Measurements from ENCODE around the gene SF3B1.
"Not testable (repeated sequence)": the region's sequence is repeated elsewhere in the genome, so short reads cannot be mapped to it uniquely, and the experiment has no call there.

The SF3B1 gene

DNA sequence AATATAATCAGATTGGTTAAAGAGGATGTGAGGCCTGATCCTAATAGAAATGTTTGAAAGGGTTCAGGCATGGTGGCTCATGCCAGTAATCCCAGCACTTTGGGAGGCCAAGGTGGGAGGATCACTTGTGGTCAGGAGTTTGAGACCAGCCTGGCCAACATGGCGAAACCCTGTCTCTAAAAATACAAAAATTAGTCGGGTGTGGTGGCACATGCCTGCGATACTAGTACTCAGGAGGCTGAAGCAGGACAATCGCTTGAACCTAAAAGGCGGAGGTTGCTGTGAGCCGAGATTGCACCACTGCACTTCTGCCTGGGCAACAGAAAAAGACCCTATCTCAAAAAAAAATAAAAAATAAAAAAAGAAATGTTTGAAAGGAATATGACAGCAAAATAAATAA, 2.3 kb downstream of the SF3B1 start:
- not testable (repeated sequence) for DNase-seq

DNA sequence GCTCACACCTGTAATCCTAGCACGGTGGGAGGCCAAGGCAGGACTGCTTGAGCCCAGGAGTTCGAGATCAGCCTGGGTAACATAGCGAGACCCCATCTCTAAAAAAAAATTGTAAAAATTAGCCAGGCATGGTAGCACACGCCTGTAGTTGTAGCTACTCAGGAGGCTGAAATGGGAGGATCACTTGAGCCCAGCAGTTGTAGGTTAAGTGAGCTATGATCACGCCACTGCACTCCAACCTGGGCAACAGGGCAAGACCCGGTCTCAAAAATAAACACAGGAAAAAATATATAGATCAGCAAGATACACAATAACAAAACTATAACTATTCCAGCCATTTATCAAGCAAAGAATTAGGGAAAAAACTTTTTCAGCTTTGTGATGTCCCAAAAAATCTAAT, 3.0 kb downstream of the SF3B1 start:
- DNase-seq, result no peak

DNA sequence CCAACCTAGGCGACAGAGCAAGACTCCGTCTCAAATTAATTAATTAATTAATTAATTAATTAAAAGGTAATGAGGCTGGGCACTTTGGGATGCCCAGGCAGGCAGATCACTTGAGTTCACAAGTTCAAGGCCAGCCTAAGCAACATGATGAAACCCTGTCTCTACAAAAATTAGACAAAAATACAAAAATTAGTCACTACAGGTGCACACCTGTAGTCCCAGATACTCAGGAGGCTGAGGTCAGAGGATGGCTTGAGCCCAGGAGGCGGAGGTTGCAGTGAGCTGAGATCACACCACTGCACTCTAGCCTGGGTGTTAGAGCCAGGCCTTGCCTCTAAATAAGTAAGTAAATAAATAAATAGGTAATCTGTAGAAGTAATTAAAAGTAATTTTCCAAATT, 6.8 kb downstream of the SF3B1 start:
- no peak for DNase-seq

DNA sequence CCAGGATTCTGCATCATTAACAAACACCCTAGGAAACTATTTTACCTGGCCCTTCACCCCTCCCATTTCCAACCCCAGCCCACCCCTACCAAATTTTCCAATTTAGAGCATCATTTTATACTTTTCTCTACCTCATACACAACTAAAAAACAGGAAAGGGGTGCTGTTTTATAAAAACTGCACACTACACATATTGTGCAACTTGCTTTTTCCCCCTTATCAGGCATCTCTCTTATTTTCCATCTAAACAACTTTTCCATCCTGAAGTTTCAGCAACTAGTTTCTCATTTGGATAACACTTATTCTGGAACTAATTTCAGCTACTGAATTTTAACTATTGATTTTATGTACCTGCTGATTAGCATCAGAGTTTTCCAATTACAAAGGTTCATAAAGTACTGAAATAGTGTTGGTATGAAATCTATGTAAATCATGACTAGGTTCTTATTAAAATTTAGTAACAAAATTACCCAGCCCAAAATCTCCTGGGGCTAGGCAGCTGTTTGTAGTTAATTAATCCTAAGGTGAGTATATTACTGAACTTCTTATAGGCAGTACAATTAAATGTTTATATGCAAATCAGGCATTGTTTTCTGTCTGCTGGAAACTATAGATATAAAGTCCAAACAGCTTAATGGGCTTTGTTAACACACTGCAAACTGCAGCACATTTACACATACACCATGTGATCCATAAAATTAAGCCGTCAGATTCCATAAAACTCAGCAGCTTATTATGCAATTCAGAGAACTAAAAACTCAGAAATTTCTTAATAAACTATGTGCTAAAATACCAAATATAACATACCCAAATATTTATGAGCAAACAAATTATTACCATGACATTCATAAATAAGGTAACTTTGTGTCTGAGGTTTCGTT, 7.9 kb downstream of the SF3B1 start:
- DNase-seq, result peak; percentile 28

DNA sequence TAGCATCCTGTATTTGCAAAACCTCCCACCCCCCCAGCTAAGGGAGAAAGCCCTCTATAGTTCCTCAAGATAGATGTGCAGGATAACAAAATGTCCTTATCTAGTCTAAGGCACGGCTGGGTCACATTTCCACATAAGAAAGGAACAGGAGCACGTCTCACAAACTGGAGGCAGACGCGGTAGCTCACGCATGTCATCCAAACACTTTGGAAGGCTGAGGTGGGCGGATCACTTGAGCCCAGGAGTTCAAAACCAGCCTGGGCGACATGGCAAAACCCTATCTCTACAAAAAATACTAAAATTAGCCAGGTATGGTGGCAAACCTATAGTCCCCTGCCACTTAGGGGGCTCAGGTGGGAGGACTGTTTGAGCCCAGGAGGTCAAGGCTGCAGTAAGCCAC, 9.3 kb downstream of the SF3B1 start:
- DNase-seq, result no peak

DNA sequence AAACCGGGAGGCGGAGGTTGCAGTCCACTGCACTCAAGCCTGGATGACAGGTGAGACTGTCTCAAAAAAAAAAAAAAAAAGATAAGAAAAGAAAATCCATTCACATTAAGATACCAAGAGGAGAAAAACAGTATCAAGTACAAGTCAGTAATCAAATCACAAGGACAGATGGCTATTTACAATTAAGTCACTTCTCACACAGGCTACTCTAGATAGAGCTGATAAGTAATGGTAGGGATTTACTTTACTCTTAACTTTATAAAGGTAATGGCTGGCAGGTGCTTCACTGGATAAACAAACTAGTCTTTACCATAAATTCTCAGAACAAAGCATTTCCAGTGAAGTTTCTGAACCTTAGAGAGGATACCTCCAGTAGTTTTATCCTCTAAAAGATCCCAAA, 11.5 kb downstream of the SF3B1 start:
- DNase-seq, result no peak

DNA sequence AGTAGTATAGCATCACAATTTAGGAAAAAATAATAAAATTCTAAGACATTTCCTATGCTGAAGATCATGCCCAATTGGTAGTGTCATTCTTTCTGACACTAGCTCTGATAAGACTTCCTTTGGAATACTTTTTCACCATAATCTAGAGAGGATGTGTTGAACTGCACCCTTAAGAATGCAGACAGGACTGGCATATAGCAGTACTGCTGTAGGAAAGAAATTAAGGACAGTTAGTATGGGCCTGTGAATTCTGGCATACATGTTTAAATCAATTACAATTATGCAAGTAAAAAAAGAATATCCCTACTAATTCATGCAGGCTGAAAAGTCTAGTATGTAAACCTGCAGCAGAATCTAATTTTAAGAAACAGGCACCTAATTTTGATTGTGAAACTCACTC, 15.4 kb downstream of the SF3B1 start:
- no peak for DNase-seq

DNA sequence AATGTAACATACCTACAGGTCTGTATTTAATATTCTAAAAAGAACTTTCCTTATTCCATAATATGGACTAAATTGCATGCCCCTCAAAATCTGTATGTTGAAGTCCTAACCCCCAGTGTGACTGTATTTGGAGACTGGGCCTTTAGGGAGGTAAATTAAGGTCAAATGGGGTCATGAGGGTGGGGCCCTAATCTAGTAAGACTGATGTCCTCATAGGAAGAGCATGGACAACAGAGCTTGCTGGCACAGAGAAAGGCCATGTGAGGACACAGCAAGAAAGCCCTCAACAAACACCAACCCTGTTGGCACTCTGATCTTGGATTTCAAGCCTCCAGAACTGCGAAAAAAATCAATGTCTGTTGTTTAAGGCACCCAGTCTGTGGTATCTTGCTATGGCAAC, 18.6 kb downstream of the SF3B1 start:
- DNase-seq, result no peak

DNA sequence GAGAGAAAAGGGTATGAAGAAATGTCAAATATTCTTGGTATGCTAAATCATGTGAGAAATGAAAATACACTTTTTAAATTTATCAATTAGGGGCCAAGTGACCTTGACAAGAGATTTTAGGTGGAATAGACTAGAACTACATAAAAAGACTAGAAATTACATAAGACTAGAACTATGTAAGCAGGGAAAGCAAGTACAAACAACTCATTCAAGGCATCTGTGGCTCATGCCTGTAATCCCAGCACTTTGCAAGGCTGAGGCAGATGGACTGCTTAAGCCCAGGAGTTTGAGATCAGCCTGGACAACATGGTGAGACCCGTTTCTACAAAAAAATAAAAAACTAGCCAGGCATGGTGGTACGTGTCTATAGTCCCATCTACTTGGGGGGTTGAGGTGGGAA, 20.3 kb downstream of the SF3B1 start:
- DNase-seq, result no peak

DNA sequence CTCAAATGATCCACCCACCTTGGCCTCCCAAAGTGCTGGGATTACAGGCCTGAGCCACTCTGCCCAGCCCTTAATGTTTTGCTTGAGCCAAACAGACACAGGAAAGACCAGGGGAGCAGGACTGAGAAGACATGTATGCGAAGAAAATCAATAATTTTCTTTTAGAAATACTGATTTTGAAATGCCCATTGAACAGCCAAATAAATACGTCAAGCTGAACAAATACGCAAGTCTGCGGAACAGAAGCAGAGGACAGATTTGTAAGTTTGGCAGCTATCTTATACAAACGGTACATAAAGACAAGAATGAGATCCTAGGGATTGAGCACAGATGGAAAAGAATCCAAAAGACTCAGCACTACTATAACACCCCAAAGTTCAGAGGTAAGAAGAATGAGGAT, 20.8 kb downstream of the SF3B1 start:
- DNase-seq, result no peak

DNA sequence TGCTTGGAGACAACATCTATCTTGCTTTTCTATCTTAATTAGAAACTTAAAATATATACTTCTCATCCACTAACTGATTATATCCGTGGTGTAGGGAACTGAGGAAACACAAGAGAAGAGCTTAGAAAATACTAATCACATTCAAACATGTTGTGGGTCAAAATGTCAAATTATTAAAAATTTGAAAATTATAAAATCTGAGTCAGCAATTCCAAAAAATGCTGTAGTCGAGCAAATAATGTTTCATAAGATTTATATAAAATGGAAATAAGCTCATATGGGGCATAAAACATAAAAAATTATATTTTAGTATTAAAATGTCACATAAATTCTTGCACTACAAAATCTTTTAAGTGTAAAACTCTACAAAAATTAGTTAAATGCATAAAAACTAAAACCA, 29.2 kb downstream of the SF3B1 start:
- DNase-seq, result no peak

DNA sequence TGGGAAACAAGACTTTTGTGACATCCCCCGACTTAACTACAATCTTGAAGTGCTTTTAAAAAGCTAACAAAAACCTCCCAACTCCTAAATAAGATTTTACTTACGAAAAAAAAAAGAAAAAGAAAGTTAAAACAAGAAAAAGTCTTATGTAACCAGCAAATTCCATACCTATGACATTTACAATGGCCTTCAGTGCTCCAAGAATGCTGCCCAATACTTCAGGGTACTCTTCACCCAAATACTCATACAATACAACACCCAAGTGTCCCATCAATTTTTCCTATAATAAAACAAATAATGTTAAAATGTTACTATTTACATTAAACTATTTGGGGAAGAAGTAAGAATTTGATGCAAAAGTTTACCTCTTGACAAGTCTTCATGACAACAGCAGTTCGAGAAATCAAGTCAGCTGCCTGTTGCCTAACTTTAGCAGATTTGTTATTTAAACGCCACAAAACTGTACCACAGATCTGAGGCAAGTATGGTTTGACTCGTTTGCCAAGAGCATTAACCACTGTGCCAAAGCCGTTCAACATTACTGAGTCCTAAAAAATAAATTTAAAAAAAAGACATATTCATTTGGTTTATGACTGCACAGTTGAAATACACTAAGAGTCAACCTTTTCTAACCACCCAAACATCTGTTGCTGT, 34.8 kb downstream of the SF3B1 start:
- no peak for DNase-seq

DNA sequence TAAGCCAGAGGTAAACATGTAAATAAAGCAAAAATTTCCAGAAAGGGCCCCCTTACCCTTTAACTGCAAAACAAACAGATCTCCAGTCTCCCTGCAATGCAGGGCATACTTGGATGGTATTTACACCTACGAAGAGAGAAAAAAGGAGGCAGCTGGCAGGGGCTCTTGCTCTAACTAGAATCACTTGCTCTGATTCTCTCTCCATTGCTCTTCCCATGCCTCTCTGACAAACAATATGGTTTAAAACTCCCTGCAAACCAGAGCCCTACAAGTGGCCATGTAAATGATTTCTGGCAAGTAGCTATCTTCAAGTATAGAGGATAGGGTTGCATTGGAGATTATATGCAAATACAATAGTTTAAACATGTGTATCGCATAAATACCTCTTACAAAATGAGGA, 35.9 kb downstream of the SF3B1 start:
- DNase-seq, result no peak

DNA sequence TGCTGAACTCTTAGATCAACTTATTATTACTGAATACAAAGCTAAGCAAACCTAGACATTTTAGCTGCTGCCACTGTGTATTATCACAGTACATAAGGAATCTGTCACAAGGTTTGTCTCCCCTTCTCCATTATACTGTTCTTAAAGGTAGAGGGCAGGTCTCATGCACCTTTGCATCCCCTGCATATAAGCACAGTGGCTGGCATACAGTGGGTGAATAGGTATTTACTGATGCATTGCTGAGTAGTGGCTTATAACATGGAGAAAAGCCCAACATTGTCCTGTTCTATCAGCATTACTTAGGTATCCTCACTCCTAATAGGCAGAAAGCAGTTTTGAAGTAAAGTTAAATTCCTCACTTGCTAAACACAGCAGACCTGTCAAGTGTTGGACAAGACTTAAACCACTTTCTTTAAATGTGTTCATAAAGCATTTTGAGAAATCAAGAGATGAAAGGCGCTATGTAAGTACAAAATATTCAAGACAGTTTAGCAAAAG, 43.6 kb downstream of the SF3B1 start:
- DNase-seq, result no peak

DNA sequence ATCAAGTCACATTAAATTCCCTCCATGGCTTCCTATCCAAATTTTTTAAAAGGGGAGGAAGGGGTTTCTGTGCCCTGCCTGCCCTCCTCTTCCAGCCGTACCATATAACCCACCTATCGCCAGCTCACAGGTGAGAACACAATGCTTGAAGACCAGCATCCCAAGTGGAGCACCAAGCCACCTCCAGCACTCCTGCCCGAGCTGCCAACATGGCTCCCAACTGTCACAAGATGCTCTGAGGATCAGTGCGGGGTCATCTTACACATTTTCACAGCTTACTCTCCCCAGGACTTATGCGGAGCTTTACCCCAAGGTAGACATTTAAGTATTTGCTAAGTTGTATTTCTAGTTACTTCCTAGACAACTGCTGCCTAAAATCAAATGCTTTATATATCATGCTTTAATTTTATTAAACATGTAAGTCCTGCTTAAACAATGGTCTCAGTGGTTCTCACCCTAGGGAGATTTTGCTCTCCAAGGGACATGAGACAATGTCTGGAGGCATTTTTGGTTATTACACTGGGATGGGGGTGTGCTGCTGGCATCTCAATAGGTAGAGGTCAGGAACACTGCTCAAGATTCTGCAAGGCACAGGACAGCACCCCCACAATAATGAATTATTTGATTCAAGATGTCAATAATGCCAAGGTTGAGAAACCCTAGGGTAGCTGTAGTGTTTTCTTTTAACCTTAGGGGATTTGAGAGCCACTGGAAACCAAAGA, 45.8 kb downstream of the SF3B1 start:
- DNase-seq, result no peak

DNA sequence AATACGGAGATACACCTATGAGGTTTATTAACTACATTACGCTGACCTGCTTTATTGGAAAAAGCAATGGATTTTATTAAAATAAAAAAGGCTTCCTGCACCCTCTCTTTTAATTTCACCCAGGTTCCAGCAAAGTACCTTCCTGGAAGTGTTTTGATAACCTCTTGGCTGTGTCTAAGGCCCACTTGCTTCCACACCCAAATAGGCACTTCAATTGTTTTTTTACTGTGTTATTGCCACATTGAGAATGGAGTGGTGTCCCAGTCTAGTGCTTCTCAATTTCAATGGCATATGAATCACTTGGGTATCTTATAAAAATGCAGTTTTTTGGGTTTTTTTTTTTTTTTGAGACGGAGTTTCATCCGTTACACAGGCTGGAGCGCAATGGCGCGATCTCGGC, 47.6 kb downstream of the SF3B1 start:
- no peak for DNase-seq

DNA sequence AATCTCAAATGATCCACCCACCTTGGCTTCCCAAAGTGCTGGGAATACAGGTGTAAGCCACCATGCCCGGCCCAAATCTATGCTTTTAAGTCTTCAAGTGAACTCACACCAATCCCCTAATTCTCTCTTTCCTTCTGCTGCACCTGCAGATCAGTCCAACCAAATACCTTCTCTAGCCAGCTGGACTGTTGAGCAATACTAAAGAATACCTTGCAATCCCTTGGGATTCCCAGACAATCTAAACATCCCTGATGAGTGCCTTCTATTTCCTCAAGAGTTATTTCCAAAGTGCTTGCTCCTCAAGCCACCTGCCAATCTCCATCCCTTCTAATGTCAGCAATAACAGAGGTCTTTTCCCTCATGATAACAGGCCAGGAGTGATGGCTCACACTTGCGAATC, 48.6 kb downstream of the SF3B1 start:
- no peak for DNase-seq

DNA sequence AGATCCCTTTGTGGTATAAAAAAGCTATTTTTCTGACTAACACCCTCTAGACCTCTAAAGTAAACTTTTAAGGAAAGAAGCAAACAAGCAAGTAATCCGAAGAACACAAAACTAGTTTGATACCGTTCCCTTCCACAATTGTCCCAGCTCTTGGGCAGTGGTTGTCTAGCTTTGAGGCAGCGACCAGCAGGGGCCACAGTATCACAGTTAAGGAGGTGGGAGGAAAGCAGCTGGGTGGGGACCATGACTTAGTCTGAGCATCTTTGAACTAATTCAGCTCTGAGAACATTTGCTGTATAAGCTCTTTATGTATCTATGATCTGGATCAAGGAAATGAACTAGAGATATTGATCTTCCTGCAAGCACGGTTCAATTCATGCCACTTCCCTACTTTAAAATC, 51.0 kb downstream of the SF3B1 start:
- DNase-seq, result no peak

DNA sequence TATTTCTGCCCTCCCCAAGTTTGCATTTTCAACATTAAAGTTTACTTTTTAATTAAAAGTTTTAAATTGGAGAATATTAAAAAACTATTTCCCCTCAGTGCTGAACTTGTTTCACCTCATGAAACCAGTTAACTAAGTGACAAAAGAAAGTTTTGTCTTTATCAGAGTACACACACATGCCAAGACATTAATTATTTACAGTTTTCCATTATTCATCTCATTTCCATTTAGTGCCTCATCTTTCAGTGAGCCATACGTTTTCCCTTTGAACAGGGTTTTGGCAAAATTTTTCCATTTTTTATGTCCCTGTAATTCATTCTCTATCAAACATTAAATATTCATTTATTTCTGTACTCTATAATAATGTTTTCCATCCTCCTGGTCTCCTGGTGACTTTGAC, 53.2 kb downstream of the SF3B1 start:
- no peak for DNase-seq

DNA sequence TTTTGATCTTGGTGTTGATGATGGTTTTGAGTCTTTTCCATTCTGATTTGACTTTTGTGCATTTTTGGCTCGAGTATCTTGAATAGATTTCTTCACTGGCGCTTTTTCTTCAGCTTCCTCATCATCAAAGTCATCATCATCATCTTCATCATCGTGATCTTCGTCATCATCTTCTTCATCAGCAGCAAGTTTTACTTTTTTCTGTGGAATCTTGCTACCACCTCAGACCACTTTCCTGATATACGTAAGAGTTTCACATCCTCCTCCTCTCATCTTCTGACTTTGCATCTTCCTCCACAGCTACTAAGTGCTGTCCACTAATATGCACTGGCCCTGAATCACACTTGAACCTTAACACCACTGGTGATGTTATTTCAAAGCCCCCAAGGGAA, 54.9 kb downstream of the SF3B1 start:
- DNase-seq, result not testable (repeated sequence)

DNA sequence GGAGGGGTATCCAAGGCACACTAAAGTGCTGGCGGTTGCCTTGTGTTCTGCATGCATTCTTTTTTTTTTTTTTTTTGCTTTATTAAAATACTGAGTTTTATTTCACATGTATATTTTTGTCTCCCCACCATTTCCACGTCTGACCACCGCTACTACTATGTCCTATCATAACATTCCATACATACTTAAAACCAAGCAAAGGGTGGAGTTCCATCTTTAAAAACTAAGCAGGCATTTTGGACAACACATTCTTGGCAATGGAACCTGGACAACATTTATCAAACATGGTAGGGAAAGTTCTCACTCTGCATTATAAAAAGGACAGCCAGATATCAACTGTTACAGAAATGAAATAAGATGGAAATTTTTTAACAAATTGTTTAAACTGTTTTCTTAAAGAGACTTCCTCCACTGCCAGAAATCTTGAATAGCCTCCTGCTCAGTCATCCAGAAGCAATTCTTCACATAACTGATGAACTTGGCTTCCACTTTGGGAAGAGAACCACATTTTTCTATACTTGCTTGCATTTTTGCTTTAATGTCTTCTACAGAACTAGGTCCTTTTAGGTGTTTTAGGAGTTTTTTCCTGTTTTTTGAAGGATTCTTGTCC, 55.4 kb downstream of the SF3B1 start:
- not testable (repeated sequence) for DNase-seq

DNA sequence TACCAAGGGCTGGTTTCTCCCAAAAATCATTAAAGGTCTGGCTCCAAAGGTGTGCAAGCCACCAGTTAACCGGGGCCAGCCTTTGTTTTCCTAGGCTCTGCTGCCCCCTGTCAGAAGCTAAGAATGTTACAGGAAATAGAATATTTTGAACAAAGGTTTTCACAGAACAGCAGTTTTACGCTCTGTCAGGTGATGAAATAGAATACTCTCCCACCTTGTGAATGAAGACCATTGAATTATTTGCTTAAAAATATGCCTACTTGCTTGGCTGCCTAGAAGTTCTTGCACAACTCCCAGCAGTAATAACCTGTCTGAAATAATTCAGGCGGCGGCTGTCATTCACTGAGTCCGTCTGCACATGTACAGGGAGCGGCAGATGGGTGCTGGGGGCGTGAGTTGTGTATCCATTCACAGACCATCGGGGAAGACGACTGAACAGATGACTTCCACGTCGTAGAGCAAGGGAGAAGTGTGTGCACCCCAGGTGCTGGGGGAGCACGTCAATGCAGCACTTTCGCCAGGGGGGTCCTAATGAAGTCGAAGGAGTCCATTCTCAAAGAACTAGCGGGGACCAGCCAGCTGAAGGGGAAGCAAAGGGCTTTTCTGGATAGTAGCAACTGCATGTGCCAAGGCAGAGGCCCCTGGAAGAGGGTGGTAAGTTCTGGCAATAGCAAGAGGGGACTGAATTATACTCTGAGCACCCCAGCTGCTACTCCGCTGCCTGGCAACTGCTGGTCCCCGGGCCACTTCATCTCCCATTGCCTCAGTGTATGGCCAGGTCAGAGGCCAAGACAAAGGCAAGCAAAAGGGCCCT, 56.1 kb downstream of the SF3B1 start:
- DNase-seq, result peak; percentile 42
